Central memory CD8-positive, alpha-beta T cell (primary cell): Measurements from ENCODE around the gene ATP1B4.
A peak's percentile ranks its signal among the peaks of the same experiment; 100 is the strongest.

ENCODE experiments used
- ATAC-seq: fragments of 150-1000 bp; cut with Tn5 transposase; replicated peaks from 2 replicates; pipeline ENCODE4 v1.10.0; 2022; ENCODE audit warnings: mild to moderate bottlenecking, moderate FRiP score, moderate number of reproducible peaks; ENCODE audit not compliant: poor library complexity, severe bottlenecking; ENCODE audit errors: extremely low read depth
- DNase-seq, 2 donors: peaks; one replicate each; pipeline ENCODE4 v3.0.0; 2021; ENCODE audit warnings: low spot score in 2 of 2
- H3K27ac Mint-ChIP-seq: one replicate; pipeline ENCODE4 v1.8.0; 2022; ENCODE audit warnings: low read depth, mild to moderate bottlenecking, moderate library complexity, mixed read lengths
- H3K27me3 Mint-ChIP-seq: one replicate; pipeline ENCODE4 v1.8.0; 2022; ENCODE audit warnings: mixed read lengths
- H3K36me3 Mint-ChIP-seq: one replicate; pipeline ENCODE4 v1.8.0; 2022; ENCODE audit warnings: mild to moderate bottlenecking, moderate library complexity, mixed read lengths; ENCODE audit not compliant: insufficient read depth
- H3K4me1 Mint-ChIP-seq: one replicate; pipeline ENCODE4 v1.8.0; 2022; ENCODE audit warnings: mixed read lengths
- H3K4me3 Mint-ChIP-seq: one replicate; pipeline ENCODE4 v1.8.0; 2022; ENCODE audit warnings: mild to moderate bottlenecking, moderate library complexity, mixed read lengths
- H3K9me3 Mint-ChIP-seq: one replicate; pipeline ENCODE4 v1.8.0; 2022; ENCODE audit warnings: mixed read lengths

Gene ATP1B4

DNA sequence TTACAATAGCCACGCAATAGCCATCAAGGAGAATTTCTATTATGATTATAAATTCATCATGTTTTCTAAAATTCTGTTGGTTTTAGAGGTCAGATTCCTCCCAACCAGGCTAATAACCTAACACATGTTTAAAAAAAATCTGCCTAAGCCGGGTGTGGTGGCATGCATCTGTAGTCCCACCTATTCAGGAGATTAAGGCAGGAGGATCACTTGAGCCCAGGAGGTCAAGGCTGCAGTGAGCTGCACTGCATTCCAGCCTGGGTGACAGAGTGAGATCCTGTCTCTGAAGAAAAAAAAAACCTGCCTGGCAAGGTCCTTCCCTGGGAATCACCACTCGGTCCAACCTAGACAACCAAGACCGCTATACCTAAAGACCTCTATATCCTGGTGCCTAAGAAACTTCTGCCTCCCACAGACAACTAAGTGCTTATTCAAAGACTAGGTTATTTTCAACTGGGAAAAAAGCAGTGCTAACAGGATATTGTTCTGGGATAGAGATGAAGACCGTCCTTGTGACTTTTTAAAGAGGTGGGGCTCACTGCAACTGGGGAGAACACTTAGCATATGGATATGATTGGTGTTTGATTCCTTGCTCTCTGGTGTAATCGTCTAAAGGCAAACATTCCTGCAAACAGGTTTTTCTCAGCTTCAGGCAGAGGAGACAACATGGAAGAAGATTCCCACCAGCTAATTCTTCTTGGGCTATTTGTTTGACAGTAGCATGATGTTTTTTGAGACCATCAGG, 18.2 kb downstream of the ATP1B4 start:
- Mint-ChIP-seq H3K27ac (no peak overlapping the region), H3K9me3 (no peaks in the 10 kb centered on the region), H3K4me1 (peaks cover 4% of the 10 kb centered on the region), H3K27me3 (peaks cover 18% of the 10 kb centered on the region), H3K36me3 (peaks cover 2% of the 10 kb centered on the region), H3K4me3 (no peak overlapping the region)
- no peak for ATAC-seq
- DNase-seq: no peak

GRCh38 chrX:120380699-120381098, 18.8 kb downstream of the ATP1B4 start:
- ATAC-seq (no peak), DNase-seq (peak in 1 of 2 donors; percentile 9)
- Mint-ChIP-seq H3K9me3 (no peaks in the 10 kb centered on the region), H3K4me3 (no peak overlapping the region), H3K27ac (no peak overlapping the region), H3K4me1 (peaks cover 4% of the 10 kb centered on the region), H3K36me3 (peaks cover 2% of the 10 kb centered on the region), H3K27me3 (peaks cover 18% of the 10 kb centered on the region)

DNA sequence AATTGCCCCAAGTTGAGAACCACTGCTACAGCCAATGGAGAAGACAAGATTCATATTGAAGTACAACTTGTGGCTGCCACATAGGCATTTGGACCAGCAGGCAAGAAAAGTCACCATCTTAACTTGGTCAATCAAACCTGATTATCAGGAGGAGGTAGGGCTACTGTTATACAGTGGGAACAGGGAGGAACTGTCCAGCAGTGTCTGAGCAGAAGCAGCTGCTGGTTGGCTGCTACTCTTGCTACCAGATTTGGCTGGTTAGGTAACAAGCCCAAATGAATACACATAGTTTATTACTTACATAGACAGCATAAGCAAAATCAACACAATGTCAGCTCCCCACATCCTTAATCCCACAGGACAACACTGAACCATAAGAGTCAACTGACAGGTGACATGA, 39.4 kb downstream of the ATP1B4 start:
- Mint-ChIP-seq H3K4me1 (no peaks in the 10 kb centered on the region), H3K9me3 (no peaks in the 10 kb centered on the region), H3K27me3 (no peaks in the 10 kb centered on the region), H3K36me3 (no peaks in the 10 kb centered on the region), H3K4me3 (no peak overlapping the region), H3K27ac (no peak overlapping the region)
- DNase-seq: no peak
- no peak for ATAC-seq

GRCh38 chrX:120402369-120402768, 40.5 kb downstream of the ATP1B4 start:
- DNase-seq (no peak), ATAC-seq (no peak)
- Mint-ChIP-seq H3K36me3 (no peaks in the 10 kb centered on the region), H3K9me3 (no peaks in the 10 kb centered on the region), H3K4me3 (no peak overlapping the region), H3K4me1 (no peaks in the 10 kb centered on the region), H3K27me3 (no peaks in the 10 kb centered on the region), H3K27ac (no peak overlapping the region)

GRCh38 chrX:120406638-120407037, 44.7 kb downstream of the ATP1B4 start:
- H3K36me3 Mint-ChIP-seq: no peaks in the 10 kb centered on the region
- ATAC-seq (no peak), DNase-seq (no peak)

GRCh38 chrX:120408168-120408567, 46.3 kb downstream of the ATP1B4 start:
- H3K27ac Mint-ChIP-seq: no peak overlapping the region
- no peaks in the 10 kb centered on the region for H3K36me3 Mint-ChIP-seq
- no peak overlapping the region for H3K4me3 Mint-ChIP-seq
- peaks cover 15% of the 10 kb centered on the region for H3K27me3 Mint-ChIP-seq
- H3K4me1 Mint-ChIP-seq: no peaks in the 10 kb centered on the region
- DNase-seq: no peak
- ATAC-seq: no peak
- no peaks in the 10 kb centered on the region for H3K9me3 Mint-ChIP-seq

More at GRCh38 chrX:120406638-120407037, 44.7 kb downstream of the ATP1B4 start:
- H3K9me3 Mint-ChIP-seq: no peaks in the 10 kb centered on the region
- peaks cover 15% of the 10 kb centered on the region for H3K27me3 Mint-ChIP-seq
- H3K4me1 Mint-ChIP-seq: no peaks in the 10 kb centered on the region
- no peak overlapping the region for H3K27ac Mint-ChIP-seq
- no peak overlapping the region for H3K4me3 Mint-ChIP-seq

GRCh38 chrX:120419463-120419862, 57.6 kb downstream of the ATP1B4 start:
- H3K4me3 Mint-ChIP-seq: no peak overlapping the region
- ATAC-seq: no peak
- no peaks in the 10 kb centered on the region for H3K4me1 Mint-ChIP-seq
- DNase-seq: no peak
- H3K27ac Mint-ChIP-seq: no peak overlapping the region
- no peaks in the 10 kb centered on the region for H3K27me3 Mint-ChIP-seq
- peaks cover 3% of the 10 kb centered on the region for H3K36me3 Mint-ChIP-seq
- H3K9me3 Mint-ChIP-seq: no peaks in the 10 kb centered on the region

DNA sequence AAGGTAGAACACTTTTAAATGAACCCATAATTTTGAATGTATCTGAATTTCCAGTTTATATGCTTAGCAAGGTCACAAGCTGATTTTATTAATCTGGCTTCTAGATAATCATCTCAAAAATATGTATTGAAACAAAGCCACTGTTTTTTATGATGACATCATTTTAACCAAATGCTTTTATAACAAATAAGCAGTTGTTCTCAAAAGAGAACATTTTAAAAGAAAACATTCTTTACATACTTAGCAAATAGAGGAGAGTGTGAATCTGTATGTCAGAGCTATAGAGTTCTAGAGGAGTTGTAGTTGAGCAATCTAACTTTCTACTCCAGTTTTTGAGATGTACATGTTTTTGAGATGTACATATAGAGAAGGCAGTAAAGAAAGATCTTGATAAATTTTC, 64.7 kb downstream of the ATP1B4 start:
- ATAC-seq (no peak), DNase-seq (no peak)
- H3K36me3 Mint-ChIP-seq: peaks cover 3% of the 10 kb centered on the region
- no peak overlapping the region for H3K27ac Mint-ChIP-seq
- H3K4me1 Mint-ChIP-seq: peaks cover 5% of the 10 kb centered on the region
- no peak overlapping the region for H3K4me3 Mint-ChIP-seq
- H3K9me3 Mint-ChIP-seq: no peaks in the 10 kb centered on the region
- H3K27me3 Mint-ChIP-seq: no peaks in the 10 kb centered on the region

DNA sequence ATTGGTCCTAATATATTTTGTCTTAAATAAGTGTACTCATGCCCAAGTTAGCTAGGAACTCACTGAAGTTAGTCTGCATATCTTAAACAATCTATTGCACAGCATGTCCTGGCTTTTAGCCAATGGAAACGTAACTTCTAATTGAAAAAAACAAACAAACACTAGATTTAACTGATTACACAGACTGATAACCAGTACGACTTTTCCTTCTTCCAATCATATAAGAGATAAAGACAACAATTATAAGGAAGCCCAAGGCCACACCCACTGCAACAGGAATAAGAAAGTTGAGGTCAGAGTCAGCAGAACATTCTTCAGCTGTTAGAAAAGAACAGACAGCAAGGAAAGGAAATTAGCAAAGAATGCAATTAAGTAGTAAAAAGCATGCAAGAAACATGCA, 66.4 kb downstream of the ATP1B4 start:
- peaks cover 5% of the 10 kb centered on the region for H3K36me3 Mint-ChIP-seq
- no peak for DNase-seq

DNA sequence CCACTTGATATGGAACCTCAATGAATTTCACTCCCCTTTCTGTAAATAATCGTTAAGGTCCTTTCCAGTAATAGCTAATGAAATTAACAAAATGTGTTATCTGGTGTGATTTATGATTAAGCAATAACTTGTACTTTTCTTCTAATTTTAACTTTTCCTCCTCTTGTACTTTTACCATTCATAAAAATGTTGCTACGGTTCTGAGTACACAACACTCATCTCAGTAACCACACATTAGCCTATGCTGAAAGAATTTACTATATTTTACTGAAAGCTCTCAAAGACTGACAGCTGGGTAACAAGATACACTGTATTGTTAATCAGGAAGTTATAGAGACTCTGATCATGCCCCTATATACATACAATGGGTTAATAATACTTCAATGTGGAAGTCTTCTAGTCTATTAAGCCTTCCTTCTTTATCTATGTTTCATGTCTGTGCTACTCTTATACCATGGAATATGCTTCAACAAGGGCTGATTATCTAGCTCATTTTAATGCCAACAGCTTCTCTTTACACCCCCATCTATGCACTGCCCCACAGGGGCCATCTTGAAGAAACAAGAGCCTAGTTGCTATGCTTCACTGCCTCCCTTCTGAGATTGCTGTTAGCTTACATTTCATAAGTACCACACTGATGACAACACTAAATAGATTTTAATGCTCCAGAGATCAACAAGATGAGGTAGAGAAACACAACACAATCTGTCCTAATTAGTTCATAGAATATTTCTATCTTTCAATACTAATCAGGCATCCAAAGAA, 68.1 kb downstream of the ATP1B4 start:
- DNase-seq (no peak), ATAC-seq (no peak)
- Mint-ChIP-seq H3K36me3 (peaks cover 3% of the 10 kb centered on the region), H3K4me1 (peaks cover 12% of the 10 kb centered on the region), H3K27ac (peak overlapping the region; percentile 56), H3K9me3 (no peaks in the 10 kb centered on the region), H3K27me3 (no peaks in the 10 kb centered on the region), H3K4me3 (no peak overlapping the region)

More for the DNA sequence above, 66.4 kb downstream of the ATP1B4 start:
- no peak for ATAC-seq
- Mint-ChIP-seq H3K9me3 (no peaks in the 10 kb centered on the region), H3K27me3 (no peaks in the 10 kb centered on the region), H3K4me3 (no peak overlapping the region), H3K4me1 (peaks cover 12% of the 10 kb centered on the region), H3K27ac (no peak overlapping the region)
